Ishikawa (cell line): ENCODE results near the gene DICER1.

ENCODE experiments used
- CEBPB ChIP-seq: IDR thresholded peaks from 2 replicates; pipeline ENCODE4 v1.6.1; 2012
- EP300 ChIP-seq: IDR thresholded peaks from 2 replicates; pipeline ENCODE4 v1.6.1; 2012; ENCODE audit warnings: borderline replicate concordance

DNA sequence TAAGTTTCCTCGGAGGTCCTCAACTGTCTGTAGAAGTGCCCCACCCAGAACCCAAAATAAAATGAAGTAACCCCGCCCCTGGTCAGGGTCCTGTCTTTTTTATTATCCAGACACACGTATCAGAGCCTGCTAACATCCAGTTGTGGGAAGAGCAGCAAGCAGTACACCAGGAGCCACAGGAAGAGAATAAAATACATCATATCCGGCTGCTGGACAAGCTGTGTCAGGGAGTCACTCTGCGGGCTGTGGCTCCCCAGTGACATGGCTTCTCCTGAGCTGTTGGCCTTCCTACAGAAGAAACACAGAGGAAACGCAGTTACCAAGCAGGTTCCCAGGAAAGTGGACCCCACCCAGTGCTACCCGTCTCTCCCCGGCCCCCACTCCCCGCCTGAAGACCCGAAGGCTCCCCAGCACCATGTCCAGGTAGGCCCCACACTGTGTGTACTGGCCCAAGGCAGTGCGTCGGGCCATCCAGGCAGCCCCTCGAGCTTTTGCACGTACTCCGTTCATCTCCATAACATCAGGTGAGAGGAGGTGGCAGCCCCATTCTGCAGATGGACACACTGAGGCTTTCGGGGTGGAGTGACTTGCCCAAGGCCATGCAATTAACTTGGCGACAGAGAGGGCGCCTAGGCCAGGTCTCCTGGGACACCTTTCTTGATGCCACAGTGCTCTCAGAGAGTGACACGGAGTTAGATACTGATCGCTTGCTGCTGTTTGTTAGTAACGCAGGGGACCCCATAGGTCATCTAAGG, 34.3 kb upstream of the DICER1 start:
- TF ChIP-seq CEBPB (no peak), EP300 (no peak)
